Sigmoid colon (tissue), 3 donors: ENCODE measurements around the gene LENG9.

ENCODE experiments used
- CTCF ChIP-seq, 4 experiments: fragments of 450-650 bp in 3 of 4; fragments of 200-600 bp in 1 of 4; IDR thresholded peaks; one replicate each; pipeline ENCODE4 v1.5.1; 2016 to 2019; ENCODE audit warnings: antibody characterized with exemption in 4 of 4, mild to moderate bottlenecking in 3 of 4, moderate library complexity in 2 of 4
- POLR2A ChIP-seq, 2 donors: fragments of 450-650 bp; IDR thresholded peaks; one replicate each; pipeline ENCODE4 v1.6.1; 2016; ENCODE audit warnings: antibody characterized with exemption in 2 of 2, mild to moderate bottlenecking in 2 of 2, moderate library complexity in 2 of 2

- TF ChIP-seq CTCF (IDR thresholded peaks at IDR 0.05) (no peak), POLR2A (IDR thresholded peaks at IDR 0.05) (no peak)
These were observed 20.9 kb upstream of the LENG9 start for GRCh38 chr19:54484451-54484850.
